ENCODE measurements around the gene ADAP1. TPM values are rescaled to one million over a fixed set of nuclear protein-coding genes. Genes with fewer than 3 reads are reported as not detected.

Gene ADAP1
- total and polyA plus RNA-seq, 2 experiments from 2014 or later, result 0.24 to 1.1 TPM

- WGBS, 2 experiments (ENCODE audit: low coverage in 1 of 2, low lambda C conversion rate in 2 of 2, missing lambda C conversion rate in 2 of 2), result 48 to 57% methylated on average over 2 of the region's 2 CpGs
- no peak overlapping the region for H2AFZ ChIP-seq
- H3K9me2 ChIP-seq (ENCODE audit: insufficient read depth), result no peaks in the 10 kb centered on the region
- H3K4me1 ChIP-seq (ENCODE audit: insufficient read depth), result no peaks in the 10 kb centered on the region
- no peak overlapping the region for H3K4me2 ChIP-seq (ENCODE audit: unreplicated experiment)
- no peaks in the 10 kb centered on the region for H3K9me3 ChIP-seq (ENCODE audit: low read depth)
- no peaks in the 10 kb centered on the region for H4K20me1 ChIP-seq (ENCODE audit: insufficient read depth)
- H3F3A ChIP-seq (ENCODE audit: insufficient read depth), result no peaks in the 10 kb centered on the region
- in situ Hi-C loops (cut with MboI), result no loop called here
- no peak overlapping the region for H3K4me3 ChIP-seq
- no peak overlapping the region for H3K9ac ChIP-seq
- peaks cover 19% of the 10 kb centered on the region for H3K27me3 ChIP-seq (replicated peaks; ENCODE audit: insufficient read depth)
- no peaks in the 10 kb centered on the region for H3K36me3 ChIP-seq (ENCODE audit: low read depth)
- no peaks in the 10 kb centered on the region for H3K79me2 ChIP-seq (ENCODE audit: insufficient read depth)
- no peak for DNase-seq
- no peak overlapping the region for H3K27ac ChIP-seq
- TF ChIP-seq EZH2 (IDR thresholded peaks at IDR 0.05; ENCODE audit: insufficient read depth, poor library complexity, severe bottlenecking) (no peak), EZH2phosphoT487 (IDR thresholded peaks at IDR 0.05; ENCODE audit: insufficient read depth, low read depth) (no peak)
Measured at GRCh38 chr7:940599-941408, 13.7 kb downstream of the ADAP1 start.

- no peaks in the 10 kb centered on the region for H4K20me1 ChIP-seq (ENCODE audit: insufficient read depth)
- no peaks in the 10 kb centered on the region for H3K9me3 ChIP-seq (ENCODE audit: low read depth)
- no peak overlapping the region for H3K27ac ChIP-seq
- H3K9ac ChIP-seq, result no peak overlapping the region
- no peak overlapping the region for H3K4me2 ChIP-seq (ENCODE audit: unreplicated experiment)
- no peak overlapping the region for H3K4me3 ChIP-seq
- no peak overlapping the region for H2AFZ ChIP-seq
- DNase-seq, result no peak
- in situ Hi-C loops (cut with MboI), result no loop called here
- H3K9me2 ChIP-seq (ENCODE audit: insufficient read depth), result no peaks in the 10 kb centered on the region
- TF ChIP-seq EZH2 (IDR thresholded peaks at IDR 0.05; ENCODE audit: insufficient read depth, poor library complexity, severe bottlenecking), result no peak
- no peak for TF ChIP-seq EZH2phosphoT487 (IDR thresholded peaks at IDR 0.05; ENCODE audit: insufficient read depth, low read depth)
- WGBS, 2 experiments (ENCODE audit: low coverage in 1 of 2, low lambda C conversion rate in 2 of 2, missing lambda C conversion rate in 2 of 2), result 90 to 94% methylated on average over 4 of the region's 4 CpGs
- H3K4me1 ChIP-seq (ENCODE audit: insufficient read depth), result no peaks in the 10 kb centered on the region
- peaks cover 19% of the 10 kb centered on the region for H3K27me3 ChIP-seq (replicated peaks; ENCODE audit: insufficient read depth)
- H3K79me2 ChIP-seq (ENCODE audit: insufficient read depth), result no peaks in the 10 kb centered on the region
- H3K36me3 ChIP-seq (ENCODE audit: low read depth), result no peaks in the 10 kb centered on the region
- no peaks in the 10 kb centered on the region for H3F3A ChIP-seq (ENCODE audit: insufficient read depth)
Measured at GRCh38 chr7:939843-940242, 14.6 kb downstream of the ADAP1 start.

- Histone ChIP-seq H3K9ac (no peak overlapping the region), H3K4me2 (ENCODE audit: unreplicated experiment) (no peak overlapping the region), H2AFZ (no peak overlapping the region), H3K27ac (no peak overlapping the region), H3F3A (ENCODE audit: insufficient read depth) (no peaks in the 10 kb centered on the region), H4K20me1 (ENCODE audit: insufficient read depth) (no peaks in the 10 kb centered on the region), H3K4me1 (ENCODE audit: insufficient read depth) (no peaks in the 10 kb centered on the region), H3K4me3 (no peak overlapping the region), H3K27me3 (replicated peaks; ENCODE audit: insufficient read depth) (peaks cover 19% of the 10 kb centered on the region), H3K36me3 (ENCODE audit: low read depth) (no peaks in the 10 kb centered on the region), H3K9me2 (ENCODE audit: insufficient read depth) (no peaks in the 10 kb centered on the region), H3K79me2 (ENCODE audit: insufficient read depth) (no peaks in the 10 kb centered on the region), H3K9me3 (ENCODE audit: low read depth) (no peaks in the 10 kb centered on the region)
- DNase-seq, result no peak
- 88 to 90% methylated on average over 23 to 27 of the region's 27 CpGs for WGBS, 2 experiments (ENCODE audit: low coverage in 1 of 2, low lambda C conversion rate in 2 of 2, missing lambda C conversion rate in 2 of 2)
- TF ChIP-seq EZH2phosphoT487 (IDR thresholded peaks at IDR 0.05; ENCODE audit: insufficient read depth, low read depth) (no peak), EZH2 (IDR thresholded peaks at IDR 0.05; ENCODE audit: insufficient read depth, poor library complexity, severe bottlenecking) (no peak)
- in situ Hi-C loops (cut with MboI), result no loop called here
Measured at GRCh38 chr7:938546-939185, 15.8 kb downstream of the ADAP1 start.

DNA sequence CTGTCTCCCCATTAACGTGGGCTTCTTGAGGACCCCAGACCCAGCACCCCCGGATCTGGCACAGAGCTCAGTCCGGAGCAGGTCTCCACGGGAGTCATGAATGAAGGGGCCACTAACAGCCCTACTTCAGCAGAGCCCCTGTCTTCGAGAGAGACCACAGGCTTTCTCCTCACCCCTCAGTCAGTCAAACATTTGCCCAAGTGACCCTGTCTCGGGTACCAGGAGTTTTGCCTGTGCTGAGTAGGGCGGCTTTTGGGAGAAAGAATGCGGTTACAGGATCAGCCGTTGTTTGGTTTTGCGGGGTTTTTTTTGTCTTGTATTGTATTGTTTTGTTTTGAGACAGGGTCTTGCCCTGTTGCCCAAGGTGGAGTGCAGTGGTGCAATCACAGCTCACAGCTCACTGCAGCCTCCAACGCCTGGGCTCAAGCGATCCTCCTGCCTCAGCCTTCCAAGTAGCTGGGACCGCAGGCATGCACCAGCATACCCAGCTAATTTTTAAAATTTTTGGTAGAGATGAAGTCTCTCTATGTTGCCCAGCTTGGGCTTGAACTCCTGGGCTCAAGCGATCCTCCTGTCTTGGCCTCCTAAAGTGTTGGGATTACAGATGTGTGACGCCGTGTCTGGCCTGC lies 16.5 kb downstream of the ADAP1 start:
- no peak overlapping the region for H3K9ac ChIP-seq
- no peak for DNase-seq
- H3K4me1 ChIP-seq (ENCODE audit: insufficient read depth), result no peaks in the 10 kb centered on the region
- TF ChIP-seq EZH2 (IDR thresholded peaks at IDR 0.05; ENCODE audit: insufficient read depth, poor library complexity, severe bottlenecking) (no peak), EZH2phosphoT487 (IDR thresholded peaks at IDR 0.05; ENCODE audit: insufficient read depth, low read depth) (no peak)
- H3F3A ChIP-seq (ENCODE audit: insufficient read depth), result no peaks in the 10 kb centered on the region
- H3K27me3 ChIP-seq (replicated peaks; ENCODE audit: insufficient read depth), result peaks cover 19% of the 10 kb centered on the region
- H3K9me3 ChIP-seq (ENCODE audit: low read depth), result no peaks in the 10 kb centered on the region
- no peaks in the 10 kb centered on the region for H3K36me3 ChIP-seq (ENCODE audit: low read depth)
- 71 to 75% methylated on average over 16 of the region's 16 CpGs for WGBS, 2 experiments (ENCODE audit: low coverage in 1 of 2, low lambda C conversion rate in 2 of 2, missing lambda C conversion rate in 2 of 2)
- no peak overlapping the region for H3K4me3 ChIP-seq
- no peak overlapping the region for H3K27ac ChIP-seq
- no peak overlapping the region for H2AFZ ChIP-seq
- no peaks in the 10 kb centered on the region for H4K20me1 ChIP-seq (ENCODE audit: insufficient read depth)
- H3K9me2 ChIP-seq (ENCODE audit: insufficient read depth), result no peaks in the 10 kb centered on the region
- H3K79me2 ChIP-seq (ENCODE audit: insufficient read depth), result no peaks in the 10 kb centered on the region
- no peak overlapping the region for H3K4me2 ChIP-seq (ENCODE audit: unreplicated experiment)
- in situ Hi-C loops (cut with MboI), result no loop called here
